Calu3 (cell line): ENCODE measurements around the gene IFT20. TPM values are rescaled to one million over a fixed set of nuclear protein-coding genes. Genes with fewer than 3 reads are reported as not detected.

Source experiments
- BruUV-seq: library from RNA; stranded (reverse); fragments of 400-500 nt; replicated peaks from 2 replicates; lab custom pipeline; 2021; lab: Mats Ljungman, UMichigan
- CTCF ChIA-PET: fragments of 300-600 bp; sonication (Branson Sonifier 250); formaldehyde crosslinking; loops from one replicate; lab custom pipeline; 2022; ENCODE audit warnings: antibody characterized with exemption; lab: Charles Lee
- DNase-seq: peaks from one replicate; pipeline ENCODE4 v3.0.0; 2022
- H3K27ac Mint-ChIP-seq: one replicate; pipeline ENCODE4 v1.8.0; 2022; ENCODE audit warnings: mixed read lengths; ENCODE audit not compliant: unreplicated experiment
- H3K27me3 Mint-ChIP-seq: one replicate; pipeline ENCODE4 v1.8.0; 2022; ENCODE audit warnings: mixed read lengths; ENCODE audit not compliant: unreplicated experiment
- H3K36me3 Mint-ChIP-seq: one replicate; pipeline ENCODE4 v1.8.0; 2022; ENCODE audit warnings: mild to moderate bottlenecking, moderate library complexity, mixed read lengths; ENCODE audit not compliant: insufficient read depth, unreplicated experiment
- H3K4me1 Mint-ChIP-seq: one replicate; pipeline ENCODE4 v1.8.0; 2022; ENCODE audit warnings: mild to moderate bottlenecking, low read depth, mixed read lengths; ENCODE audit not compliant: unreplicated experiment
- H3K4me3 Mint-ChIP-seq: one replicate; pipeline ENCODE4 v1.8.0; 2022; ENCODE audit warnings: mild to moderate bottlenecking, low read depth, moderate library complexity, mixed read lengths; ENCODE audit not compliant: unreplicated experiment
- H3K9me3 Mint-ChIP-seq: one replicate; pipeline ENCODE4 v1.8.0; 2022; ENCODE audit warnings: low read depth, mixed read lengths; ENCODE audit not compliant: unreplicated experiment
- CTCF ChIP-seq: fragments of 200-600 bp; IDR thresholded peaks from one replicate; pipeline ENCODE4 v1.8.0; 2022; ENCODE audit warnings: antibody characterized with exemption; ENCODE audit not compliant: unreplicated experiment
- intact Hi-C: fragments of 100-400 bp; cut with micrococcal nuclease; formaldehyde crosslinking; loops from one replicate; pipeline ENCODE4 v1.10.0; 2022; ENCODE audit not compliant: unreplicated experiment
- total RNA-seq: library from RNA; stranded (reverse); gene quantifications from 2 replicates; pipeline ENCODE4 v1.2.3, GENCODE V29; 2022

Gene IFT20
- total RNA-seq, 1 experiment from 2014 or later: 32.1 TPM

- no peak for TF ChIP-seq CTCF
- peaks cover 16% of the 10 kb centered on the region for H3K36me3 Mint-ChIP-seq
- H3K4me3 Mint-ChIP-seq: peak overlapping the region; percentile 71
Measured at GRCh38 chr17:28381141-28381825, 46.0 kb upstream of the IFT20 start.

DNA sequence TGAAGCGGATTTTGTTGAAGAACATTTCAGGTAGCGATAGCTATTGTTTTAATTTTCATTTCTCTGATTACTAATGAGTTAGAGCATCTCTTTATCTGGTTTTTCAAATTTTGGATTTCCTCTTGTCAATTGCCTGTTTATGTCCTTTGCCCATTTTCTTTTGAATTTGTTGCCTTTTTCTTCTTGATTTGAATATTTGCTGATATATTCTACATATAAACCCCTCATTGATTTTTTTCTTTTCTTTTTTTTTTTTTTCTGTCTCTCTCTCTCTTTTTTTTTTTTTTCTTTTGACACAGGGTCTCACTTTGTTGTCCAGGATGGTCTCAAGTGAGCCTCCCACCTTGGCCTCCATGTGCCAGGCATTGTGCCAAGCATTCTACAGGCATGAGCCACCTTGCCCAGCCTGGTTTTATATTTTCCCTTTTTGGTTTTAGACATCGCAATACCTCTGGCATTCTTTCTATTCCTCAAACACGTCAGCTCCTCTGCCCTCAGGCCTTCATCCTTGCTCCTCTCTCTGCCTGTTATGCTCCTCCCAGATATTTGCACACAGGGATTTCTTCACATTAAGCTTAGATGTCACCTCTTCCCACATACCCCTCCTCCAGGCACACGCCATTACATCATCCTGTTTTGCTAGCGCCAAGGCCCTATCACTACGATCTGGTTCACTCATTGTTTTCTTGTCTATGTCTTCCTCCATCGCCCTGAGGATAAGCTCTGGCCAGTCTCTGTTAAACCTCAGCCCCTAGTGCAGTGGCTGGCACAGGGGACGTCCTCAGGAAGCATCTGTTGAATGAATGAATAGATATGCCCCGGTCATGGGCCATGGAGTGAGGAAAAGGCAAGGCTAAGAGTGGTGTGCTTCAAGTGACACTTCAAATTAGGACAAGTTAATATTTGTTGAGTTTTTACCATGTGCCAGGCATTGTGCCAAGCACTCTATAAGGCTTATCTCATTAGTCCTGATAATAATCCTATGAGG lies 44.8 kb upstream of the IFT20 start:
- H3K4me3 Mint-ChIP-seq: no peak overlapping the region
- CTCF ChIA-PET: interaction anchor here (0.7 to 1.1 kb wide), 2 partner anchors 26 to 37 kb away, joined by 3 to 6 read pairs; no protein-coding TSS in a partner anchor
- peaks cover 61% of the 10 kb centered on the region for H3K27me3 Mint-ChIP-seq
- no peaks in the 10 kb centered on the region for H3K9me3 Mint-ChIP-seq
- H3K36me3 Mint-ChIP-seq: peaks cover 16% of the 10 kb centered on the region
- H3K4me1 Mint-ChIP-seq: peaks cover 23% of the 10 kb centered on the region
- no peak overlapping the region for H3K27ac Mint-ChIP-seq
- TF ChIP-seq CTCF: no peak
- no peak for DNase-seq
- intact Hi-C loops: loop anchor here (1.0 kb wide), 1 partner anchor 8 kb away; no protein-coding TSS in a partner anchor
- BruUV-seq: no TSS peak

More at GRCh38 chr17:28381141-28381825, 46.0 kb upstream of the IFT20 start:
- H3K4me1 Mint-ChIP-seq: peaks cover 23% of the 10 kb centered on the region
- H3K27me3 Mint-ChIP-seq: peaks cover 61% of the 10 kb centered on the region
- intact Hi-C loops: no loop called here
- H3K27ac Mint-ChIP-seq: no peak overlapping the region
- H3K9me3 Mint-ChIP-seq: no peaks in the 10 kb centered on the region
- peak; percentile 60 for DNase-seq
- BruUV-seq: no TSS peak
- CTCF ChIA-PET: interaction anchor here (1.0 kb wide), 1 partner anchor 14 kb away, joined by 3 read pairs; no protein-coding TSS in a partner anchor

- CTCF ChIA-PET: no interaction called here
- H3K36me3 Mint-ChIP-seq: peaks cover 14% of the 10 kb centered on the region
- no peak overlapping the region for H3K27ac Mint-ChIP-seq
Measured at GRCh38 chr17:28372945-28373274, 37.6 kb upstream of the IFT20 start.

More at GRCh38 chr17:28372945-28373274, 37.6 kb upstream of the IFT20 start:
- Mint-ChIP-seq H3K4me1 (peaks cover 14% of the 10 kb centered on the region), H3K9me3 (no peaks in the 10 kb centered on the region), H3K4me3 (peak overlapping the region; percentile 65), H3K27me3 (peaks cover 12% of the 10 kb centered on the region)
- BruUV-seq: no TSS peak
- no peak for DNase-seq
- intact Hi-C loops: loop anchor here (1.0 to 5.0 kb wide), 2 partner anchors 7 to 44 kb away; no protein-coding TSS in a partner anchor
- no peak for TF ChIP-seq CTCF
